GM18861 (cell line): Measurements from ENCODE around the gene LRP1B.

ENCODE experiments used
- ATAC-seq: cut with Tn5 transposase; IDR thresholded peaks from one replicate; pipeline ENCODE4 v1.9.1; 2021; ENCODE audit not compliant: unreplicated experiment

Gene LRP1B

DNA sequence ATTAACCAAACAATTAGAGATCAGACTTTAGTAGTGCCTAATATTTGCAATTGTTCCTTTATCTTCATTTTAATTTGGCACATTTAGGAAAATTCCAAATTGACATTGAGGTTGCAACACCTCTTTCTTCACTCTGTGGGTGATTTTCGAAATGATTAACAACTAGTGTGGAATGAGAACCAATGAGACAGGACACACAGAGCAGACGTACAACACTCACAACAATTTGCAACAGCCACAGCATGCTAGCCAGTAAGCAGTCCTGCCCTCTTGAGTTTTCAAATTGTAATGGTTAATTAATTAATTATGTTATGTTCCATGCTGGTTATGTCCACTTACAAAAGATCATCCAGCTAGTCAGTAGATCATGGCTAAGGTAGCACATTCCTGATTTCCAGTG lies 339.3 kb downstream of the LRP1B start:
- no peak for ATAC-seq

- ATAC-seq: no peak
Observed at GRCh38 chr2:141782574-141782973, 348.2 kb downstream of the LRP1B start.

GRCh38 chr2:141778315-141778835 lies 352.4 kb downstream of the LRP1B start:
- no peak for ATAC-seq

DNA sequence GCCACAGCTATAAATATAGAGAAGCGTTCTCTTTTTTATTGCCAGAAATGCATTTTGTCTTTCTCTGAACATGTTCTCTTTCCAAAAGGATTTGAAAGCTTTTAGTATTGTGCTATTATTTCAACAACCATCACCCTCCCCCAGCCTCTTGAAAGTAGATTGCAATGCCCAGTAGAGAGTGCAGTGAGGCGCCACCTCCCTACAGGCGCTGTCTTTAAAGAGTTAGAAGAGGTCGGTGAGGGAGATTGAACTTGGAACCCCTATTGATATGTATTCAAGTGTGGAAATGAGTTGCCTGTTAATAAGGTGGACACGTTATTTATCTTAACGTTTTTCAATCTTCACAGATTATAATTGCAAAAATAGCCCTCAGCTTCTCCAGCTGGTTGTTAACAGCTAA lies 360.3 kb downstream of the LRP1B start:
- ATAC-seq: no peak

DNA sequence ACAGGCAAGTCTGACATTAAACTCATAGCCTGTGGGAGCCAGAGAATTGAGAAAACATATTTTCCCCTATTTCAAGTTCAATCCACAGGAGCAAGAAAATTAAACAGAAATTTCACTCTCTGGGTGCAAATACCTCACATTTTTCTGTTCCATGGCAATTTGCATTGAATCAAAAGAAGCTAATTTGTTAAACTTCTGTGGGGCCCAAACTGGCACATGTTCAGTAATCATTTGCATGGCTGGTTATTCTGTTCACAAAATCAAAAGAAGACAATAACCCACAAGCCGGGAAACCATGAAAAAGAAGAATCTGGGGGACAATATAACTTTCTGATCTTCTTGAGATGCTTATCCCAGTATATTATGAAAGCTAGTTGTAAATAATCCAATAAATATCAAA lies 363.1 kb downstream of the LRP1B start:
- no peak for ATAC-seq

GRCh38 chr2:141767051-141767450 lies 363.8 kb downstream of the LRP1B start:
- ATAC-seq: no peak

GRCh38 chr2:141766225-141766624 lies 364.6 kb downstream of the LRP1B start:
- ATAC-seq: no peak

GRCh38 chr2:141748616-141749015 lies 382.2 kb downstream of the LRP1B start:
- no peak for ATAC-seq

- no peak for ATAC-seq
Observed at GRCh38 chr2:141741652-141742051, 389.2 kb downstream of the LRP1B start.

- ATAC-seq: no peak
Observed at GRCh38 chr2:141737492-141738255, 393.1 kb downstream of the LRP1B start.

GRCh38 chr2:141736466-141736865 lies 394.4 kb downstream of the LRP1B start:
- no peak for ATAC-seq

GRCh38 chr2:141728886-141729285 lies 401.9 kb downstream of the LRP1B start:
- ATAC-seq: no peak

GRCh38 chr2:141728142-141728541 lies 402.7 kb downstream of the LRP1B start:
- ATAC-seq: no peak

DNA sequence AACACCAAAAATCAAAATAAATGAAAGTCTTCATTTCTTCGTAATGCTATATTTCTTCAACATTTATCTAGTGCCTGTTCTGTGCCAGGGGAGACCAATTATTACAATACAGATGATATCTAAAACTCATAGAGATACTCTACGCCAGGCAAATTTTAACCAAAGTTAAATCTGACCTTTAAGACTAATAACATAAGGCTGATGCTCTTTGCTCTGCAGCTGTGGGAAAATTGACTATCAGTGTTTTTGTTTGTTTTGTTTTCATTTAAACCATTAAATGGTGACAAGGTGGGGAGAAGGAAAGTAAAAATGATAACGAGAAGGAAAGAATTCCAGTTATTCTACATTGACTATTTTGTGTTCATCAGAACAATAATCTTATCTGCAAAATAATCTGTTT lies 406.4 kb downstream of the LRP1B start:
- no peak for ATAC-seq

DNA sequence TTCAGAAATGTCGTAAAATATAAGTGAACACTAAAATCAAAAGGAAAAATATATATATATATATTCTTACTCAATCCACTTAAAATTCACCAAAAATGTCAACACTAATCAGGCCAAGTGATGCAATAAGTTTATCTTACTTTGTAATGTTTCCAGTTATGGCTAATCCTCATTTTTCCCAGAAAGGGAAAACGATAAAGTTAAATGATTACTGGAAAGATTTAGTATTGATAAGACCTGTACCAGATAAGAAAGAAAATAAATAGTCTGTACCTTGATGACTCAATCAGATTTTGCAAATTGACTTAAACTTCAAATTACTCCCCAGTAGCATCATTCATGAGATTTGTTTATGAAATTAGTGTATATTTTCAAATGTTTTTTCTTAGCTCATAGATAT lies 407.0 kb downstream of the LRP1B start:
- no peak for ATAC-seq

GRCh38 chr2:141720476-141720875 lies 410.3 kb downstream of the LRP1B start:
- no peak for ATAC-seq

- no peak for ATAC-seq
Observed at GRCh38 chr2:141714496-141714895, 416.3 kb downstream of the LRP1B start.

DNA sequence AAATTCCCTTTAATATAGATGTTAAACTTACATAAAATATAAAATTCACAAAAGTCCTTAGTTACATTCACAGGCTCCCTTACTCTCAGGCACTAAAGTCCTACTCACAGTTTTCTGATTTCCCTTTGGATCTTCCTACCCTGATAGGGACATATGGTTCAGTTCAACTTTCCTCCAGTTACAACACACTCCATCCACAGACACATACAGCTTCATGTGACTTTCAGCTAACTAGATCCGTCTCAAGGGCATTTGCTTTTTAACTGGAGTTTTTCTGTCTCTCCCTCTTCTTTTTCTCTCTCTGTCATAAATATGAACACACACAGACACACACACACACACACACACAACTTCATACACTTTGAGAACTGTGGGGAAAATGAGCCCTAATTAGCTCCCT lies 419.2 kb downstream of the LRP1B start:
- ATAC-seq: no peak

DNA sequence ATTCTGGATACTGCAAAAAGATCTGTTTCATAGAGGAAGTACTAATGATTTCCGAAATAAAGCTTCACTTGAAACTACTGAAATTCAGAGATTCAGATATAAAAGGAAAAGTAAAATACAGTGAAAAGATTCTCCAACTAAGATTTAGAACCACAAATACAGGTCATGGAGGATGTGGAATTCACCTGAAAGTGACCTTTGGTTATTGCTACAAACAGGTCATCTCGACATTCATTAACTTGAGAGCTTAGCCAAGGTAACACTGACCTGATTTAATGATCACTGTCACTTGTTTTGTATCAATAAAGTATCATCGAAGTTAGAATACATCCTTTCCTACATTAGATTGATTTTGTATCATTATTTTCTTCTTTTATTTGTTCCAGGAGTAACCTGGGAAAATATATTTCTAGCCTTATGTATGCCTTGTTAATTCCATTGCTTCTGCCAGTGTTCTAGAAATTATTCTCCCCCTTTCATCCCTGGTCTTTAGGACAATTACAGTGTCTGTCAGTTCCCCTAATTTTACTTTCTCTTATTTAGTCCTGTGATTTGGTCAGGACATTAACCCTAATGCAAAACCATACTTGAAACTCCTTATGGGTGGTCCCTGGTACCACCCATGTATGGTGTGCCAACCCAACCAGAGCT lies 420.1 kb downstream of the LRP1B start:
- ATAC-seq: no peak

- no peak for ATAC-seq
Observed at GRCh38 chr2:141709756-141710155, 421.1 kb downstream of the LRP1B start.

DNA sequence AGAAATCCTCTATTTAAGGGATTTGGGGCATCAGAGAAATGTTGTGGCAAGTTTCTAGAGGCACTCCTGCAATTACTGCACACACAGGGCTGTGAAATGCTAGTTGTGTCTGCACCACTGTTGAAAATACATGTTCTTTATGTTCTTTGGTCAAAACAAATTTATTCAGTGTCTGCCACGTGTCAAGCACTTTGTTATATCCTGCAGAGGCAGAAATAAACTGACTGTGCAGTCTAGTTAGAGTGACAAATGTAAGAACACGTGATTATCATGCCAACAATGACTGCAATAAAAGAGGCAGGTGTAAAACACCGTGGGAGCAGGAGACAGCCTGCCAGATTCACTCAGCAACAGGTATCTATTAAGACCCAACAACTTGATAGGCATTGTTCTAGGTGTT lies 423.3 kb downstream of the LRP1B start:
- ATAC-seq: no peak

GRCh38 chr2:141704541-141704940 lies 426.3 kb downstream of the LRP1B start:
- ATAC-seq: no peak
